Ishikawa (cell line): ENCODE measurements around the gene TRAIP.

ENCODE experiments used
- CEBPB ChIP-seq: IDR thresholded peaks from 2 replicates; pipeline ENCODE4 v1.6.1; 2012
- CREB1 ChIP-seq: IDR thresholded peaks from 2 replicates; pipeline ENCODE4 v1.6.1; 2012; ENCODE audit warnings: low read depth
- EGR1 ChIP-seq: IDR thresholded peaks from 2 replicates; pipeline ENCODE4 v1.6.1; 2012
- EP300 ChIP-seq: IDR thresholded peaks from 2 replicates; pipeline ENCODE4 v1.6.1; 2012; ENCODE audit warnings: borderline replicate concordance
- FOXM1 ChIP-seq: IDR thresholded peaks from 2 replicates; pipeline ENCODE4 v1.6.1; 2012; ENCODE audit warnings: low read depth, borderline replicate concordance
- NFIC ChIP-seq: IDR thresholded peaks from 2 replicates; pipeline ENCODE4 v1.6.1; 2012
- RAD21 ChIP-seq: IDR thresholded peaks from 2 replicates; pipeline ENCODE4 v1.6.1; 2012; ENCODE audit warnings: low read depth
- TAF1 ChIP-seq: IDR thresholded peaks from 2 replicates; pipeline ENCODE4 v1.6.1; 2012; ENCODE audit warnings: low read depth, mild to moderate bottlenecking
- TCF12 ChIP-seq: IDR thresholded peaks from 2 replicates; pipeline ENCODE4 v1.6.1; 2012; ENCODE audit warnings: low read depth
- TEAD4 ChIP-seq: IDR thresholded peaks from 2 replicates; pipeline ENCODE4 v1.6.1; 2012
- YY1 ChIP-seq: IDR thresholded peaks from 2 replicates; pipeline ENCODE4 v1.6.1; 2012; ENCODE audit warnings: low read depth
- ZBTB7A ChIP-seq: IDR thresholded peaks from 2 replicates; pipeline ENCODE4 v1.6.1; 2012; ENCODE audit warnings: low read depth
- TF ChIP-seq, protein P1 (sequence below): IDR thresholded peaks from 2 replicates; pipeline ENCODE4 v1.6.1; 2012
- TF ChIP-seq, protein P2 (sequence below): IDR thresholded peaks from 2 replicates; pipeline ENCODE4 v1.6.1; 2012
- TF ChIP-seq, protein P3 (sequence below): IDR thresholded peaks from 2 replicates; pipeline ENCODE4 v1.6.1; 2012; ENCODE audit warnings: low read depth, mild to moderate bottlenecking

Gene TRAIP

DNA sequence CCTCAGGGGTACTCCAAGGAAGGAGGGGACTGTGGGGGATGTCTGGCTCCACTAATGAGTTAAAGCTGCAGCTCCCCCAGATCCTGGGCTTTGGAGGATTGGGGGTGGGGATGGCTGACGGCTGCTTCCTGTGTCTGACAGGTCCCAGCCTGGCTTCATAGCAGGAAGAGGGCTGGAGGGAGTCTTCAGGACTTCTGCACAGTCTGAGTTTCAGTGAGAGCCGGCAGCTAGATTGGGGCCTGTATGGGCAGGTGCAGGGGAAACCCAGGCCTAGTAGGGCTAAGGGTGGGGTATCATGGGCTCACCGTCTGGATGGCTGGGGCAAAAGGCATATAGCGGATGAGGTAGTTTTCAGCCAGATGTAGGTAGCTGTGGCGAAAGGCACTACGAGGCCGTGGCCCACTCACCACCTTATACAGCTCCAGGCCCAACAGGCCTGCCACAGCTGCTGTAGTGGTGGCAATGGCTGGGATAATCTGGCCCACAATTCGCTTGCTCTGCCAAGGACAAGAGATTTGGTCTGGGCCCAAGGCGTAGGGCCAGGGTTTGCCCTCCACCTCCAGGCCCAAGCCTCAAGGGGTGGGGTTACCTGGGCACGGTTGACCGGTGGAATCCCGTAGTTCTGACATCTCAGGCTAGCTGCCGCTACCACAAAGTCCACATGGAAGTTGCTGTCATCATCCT, 48.8 kb downstream of the TRAIP start:
- TF ChIP-seq YY1 (no peak), CREB1 (no peak), FOXM1 (no peak), EP300 (no peak), TCF12 (no peak), EGR1 (no peak), TAF1 (no peak), ZBTB7A (no peak), NFIC (no peak), CEBPB (no peak), TEAD4 (no peak), RAD21 (no peak)
- TF ChIP-seq, protein P1, sequence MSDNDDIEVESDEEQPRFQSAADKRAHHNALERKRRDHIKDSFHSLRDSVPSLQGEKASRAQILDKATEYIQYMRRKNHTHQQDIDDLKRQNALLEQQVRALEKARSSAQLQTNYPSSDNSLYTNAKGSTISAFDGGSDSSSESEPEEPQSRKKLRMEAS: no peak
- TF ChIP-seq, protein P2, sequence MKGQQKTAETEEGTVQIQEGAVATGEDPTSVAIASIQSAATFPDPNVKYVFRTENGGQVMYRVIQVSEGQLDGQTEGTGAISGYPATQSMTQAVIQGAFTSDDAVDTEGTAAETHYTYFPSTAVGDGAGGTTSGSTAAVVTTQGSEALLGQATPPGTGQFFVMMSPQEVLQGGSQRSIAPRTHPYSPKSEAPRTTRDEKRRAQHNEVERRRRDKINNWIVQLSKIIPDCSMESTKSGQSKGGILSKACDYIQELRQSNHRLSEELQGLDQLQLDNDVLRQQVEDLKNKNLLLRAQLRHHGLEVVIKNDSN: no peak
- TF ChIP-seq, protein P3, sequence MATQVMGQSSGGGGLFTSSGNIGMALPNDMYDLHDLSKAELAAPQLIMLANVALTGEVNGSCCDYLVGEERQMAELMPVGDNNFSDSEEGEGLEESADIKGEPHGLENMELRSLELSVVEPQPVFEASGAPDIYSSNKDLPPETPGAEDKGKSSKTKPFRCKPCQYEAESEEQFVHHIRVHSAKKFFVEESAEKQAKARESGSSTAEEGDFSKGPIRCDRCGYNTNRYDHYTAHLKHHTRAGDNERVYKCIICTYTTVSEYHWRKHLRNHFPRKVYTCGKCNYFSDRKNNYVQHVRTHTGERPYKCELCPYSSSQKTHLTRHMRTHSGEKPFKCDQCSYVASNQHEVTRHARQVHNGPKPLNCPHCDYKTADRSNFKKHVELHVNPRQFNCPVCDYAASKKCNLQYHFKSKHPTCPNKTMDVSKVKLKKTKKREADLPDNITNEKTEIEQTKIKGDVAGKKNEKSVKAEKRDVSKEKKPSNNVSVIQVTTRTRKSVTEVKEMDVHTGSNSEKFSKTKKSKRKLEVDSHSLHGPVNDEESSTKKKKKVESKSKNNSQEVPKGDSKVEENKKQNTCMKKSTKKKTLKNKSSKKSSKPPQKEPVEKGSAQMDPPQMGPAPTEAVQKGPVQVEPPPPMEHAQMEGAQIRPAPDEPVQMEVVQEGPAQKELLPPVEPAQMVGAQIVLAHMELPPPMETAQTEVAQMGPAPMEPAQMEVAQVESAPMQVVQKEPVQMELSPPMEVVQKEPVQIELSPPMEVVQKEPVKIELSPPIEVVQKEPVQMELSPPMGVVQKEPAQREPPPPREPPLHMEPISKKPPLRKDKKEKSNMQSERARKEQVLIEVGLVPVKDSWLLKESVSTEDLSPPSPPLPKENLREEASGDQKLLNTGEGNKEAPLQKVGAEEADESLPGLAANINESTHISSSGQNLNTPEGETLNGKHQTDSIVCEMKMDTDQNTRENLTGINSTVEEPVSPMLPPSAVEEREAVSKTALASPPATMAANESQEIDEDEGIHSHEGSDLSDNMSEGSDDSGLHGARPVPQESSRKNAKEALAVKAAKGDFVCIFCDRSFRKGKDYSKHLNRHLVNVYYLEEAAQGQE: no peak

DNA sequence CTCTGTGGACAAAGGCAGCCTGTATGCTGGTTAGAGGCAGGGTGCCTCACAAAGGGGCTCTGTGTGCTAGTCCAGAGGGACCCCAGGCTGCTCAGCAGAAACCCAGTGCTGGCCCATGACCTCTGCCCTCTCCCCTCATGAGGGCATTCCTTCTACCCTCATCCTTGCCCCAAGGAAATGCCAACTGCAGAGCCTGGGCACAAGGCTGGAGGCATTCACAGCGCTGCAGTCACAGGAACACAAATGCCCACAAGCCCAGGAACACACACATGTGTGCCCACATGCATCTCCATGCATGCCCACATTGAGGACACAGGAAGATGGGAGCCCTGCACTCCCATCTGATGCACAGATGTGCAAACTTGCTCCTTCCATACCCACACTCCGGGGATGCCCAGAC, 49.5 kb downstream of the TRAIP start:
- TF ChIP-seq, protein P1: no peak
- no peak for TF ChIP-seq TAF1
- TF ChIP-seq NFIC: no peak
- no peak for TF ChIP-seq TEAD4
- no peak for TF ChIP-seq EGR1
- TF ChIP-seq RAD21: no peak
- TF ChIP-seq, protein P2: no peak
- TF ChIP-seq, protein P3: no peak
- no peak for TF ChIP-seq YY1
- TF ChIP-seq EP300: no peak
- no peak for TF ChIP-seq CEBPB
- TF ChIP-seq TCF12: no peak
- TF ChIP-seq FOXM1: no peak
- TF ChIP-seq CREB1: no peak
- TF ChIP-seq ZBTB7A: no peak

DNA sequence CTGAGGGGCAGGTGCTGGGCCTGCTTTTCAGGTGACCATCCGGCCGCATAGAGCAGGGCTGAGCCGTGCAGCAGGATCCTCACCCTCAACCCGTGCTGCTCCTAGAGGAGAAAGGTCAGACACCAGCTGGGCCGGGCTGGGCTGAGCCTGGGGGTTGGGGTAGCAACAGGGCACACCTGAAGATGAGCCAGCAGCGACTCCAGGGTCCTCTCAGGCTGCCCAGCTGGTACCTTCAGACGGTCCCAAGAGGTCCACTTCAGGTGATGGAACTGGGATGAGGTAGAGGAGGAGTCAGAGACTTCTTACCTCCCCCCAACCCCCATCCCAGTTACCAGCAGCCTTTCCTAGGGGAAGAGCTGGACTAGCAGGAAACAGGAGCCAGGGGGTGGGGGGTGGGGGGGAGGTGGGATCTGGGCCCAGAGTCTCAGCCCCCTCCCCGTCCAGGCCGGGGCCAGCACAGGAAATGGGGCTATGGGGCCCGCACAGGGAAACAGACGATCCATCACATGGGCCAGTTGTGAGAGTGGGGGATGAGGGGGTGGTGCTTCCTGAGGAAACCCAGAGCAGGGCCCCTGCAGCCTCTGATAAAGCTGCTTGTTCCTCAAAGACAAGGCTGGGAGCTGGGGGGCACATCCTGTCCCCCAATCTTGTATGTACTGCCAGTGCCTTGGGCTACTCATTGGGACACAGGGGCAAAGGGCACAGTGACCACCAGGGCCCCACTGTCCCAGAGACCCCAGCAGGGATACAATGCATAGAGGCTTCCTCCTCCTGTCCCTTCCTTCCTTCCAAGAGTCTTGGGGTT, 50.3 kb downstream of the TRAIP start:
- TF ChIP-seq EGR1: no peak
- no peak for TF ChIP-seq NFIC
- TF ChIP-seq CREB1: no peak
- TF ChIP-seq, protein P1: no peak
- TF ChIP-seq TCF12: no peak
- no peak for TF ChIP-seq FOXM1
- TF ChIP-seq, protein P3: no peak
- TF ChIP-seq EP300: no peak
- TF ChIP-seq ZBTB7A: no peak
- TF ChIP-seq, protein P2: no peak
- TF ChIP-seq TEAD4: no peak
- no peak for TF ChIP-seq RAD21
